Caki2 (cell line): ENCODE data around the gene HDAC10. TPM values are rescaled to one million over a fixed set of nuclear protein-coding genes. Genes with fewer than 3 reads are reported as not detected.
"Not testable (repeated sequence)": the region's sequence is repeated elsewhere in the genome, so short reads cannot be mapped to it uniquely, and the experiment has no call there.

Experiments used
- DNase-seq: peaks from one replicate; pipeline ENCODE4 v3.0.0-alpha.2; 2015; ENCODE audit warnings: low read depth
- in situ Hi-C: cut with HindIII; loops from 2 replicates; pipeline ENCODE4 v1.10.0; 2016; ENCODE audit warnings: low sequenced_read_pairs, low pct_unique_long_range_greater_than_20kb, mixed read lengths
- total RNA-seq: library from RNA; depleted of rRNA; stranded (reverse); fragments of >200 nt; shearing (Covaris generic); gene quantifications from 2 replicates; pipeline ENCODE4 v1.2.3, GENCODE V29; 2014; ENCODE audit warnings: low replicate concordance

The HDAC10 gene
- total RNA-seq, 1 experiment from 2014 or later: 34.0 TPM

GRCh38 chr22:50213263-50213662, 37.8 kb downstream of the HDAC10 start:
- in situ Hi-C loops: no loop called here
- no peak for DNase-seq

- in situ Hi-C loops: no loop called here
- no peak for DNase-seq
Observed at GRCh38 chr22:50211147-50211546, 39.9 kb downstream of the HDAC10 start.

- in situ Hi-C loops: no loop called here
- DNase-seq: no peak
Observed at GRCh38 chr22:50210378-50211139, 40.5 kb downstream of the HDAC10 start.

GRCh38 chr22:50209893-50210292, 41.2 kb downstream of the HDAC10 start:
- peak; percentile 44 for DNase-seq
- in situ Hi-C loops: no loop called here

- no peak for DNase-seq
- in situ Hi-C loops: no loop called here
Observed at GRCh38 chr22:50208939-50209892, 41.8 kb downstream of the HDAC10 start.

GRCh38 chr22:50208430-50208938, 42.6 kb downstream of the HDAC10 start:
- in situ Hi-C loops: no loop called here
- no peak for DNase-seq

GRCh38 chr22:50207383-50208140, 43.5 kb downstream of the HDAC10 start:
- in situ Hi-C loops: no loop called here
- DNase-seq: no peak

GRCh38 chr22:50206599-50206998, 44.5 kb downstream of the HDAC10 start:
- no peak for DNase-seq
- in situ Hi-C loops: no loop called here

GRCh38 chr22:50205781-50206569, 45.1 kb downstream of the HDAC10 start:
- DNase-seq: no peak
- in situ Hi-C loops: no loop called here

- in situ Hi-C loops, DNase-seq: not testable (repeated sequence)
Observed at GRCh38 chr22:50204998-50205397, 46.1 kb downstream of the HDAC10 start.

GRCh38 chr22:50204571-50204970, 46.5 kb downstream of the HDAC10 start:
- DNase-seq: no peak
- in situ Hi-C loops: no loop called here

GRCh38 chr22:50203288-50203687, 47.8 kb downstream of the HDAC10 start:
- in situ Hi-C loops: no loop called here
- DNase-seq: no peak

- in situ Hi-C loops: no loop called here
- DNase-seq: no peak
Observed at GRCh38 chr22:50202130-50202666, 48.9 kb downstream of the HDAC10 start.

GRCh38 chr22:50201191-50202129, 49.6 kb downstream of the HDAC10 start:
- in situ Hi-C loops: no loop called here

GRCh38 chr22:50200461-50201190, 50.4 kb downstream of the HDAC10 start, which contains the start of gene SELENOO:
Gene SELENOO, plus strand, starts transcription at chr22:50201011. Its CDS starts 26 bp downstream, at chr22:50201037.
- peak; percentile 89 for DNase-seq
- in situ Hi-C loops: no loop called here

More at GRCh38 chr22:50201191-50202129, 49.6 kb downstream of the HDAC10 start:
- DNase-seq: no peak
